AG10803 (cell line): Measurements from ENCODE around the gene PBXIP1.
A peak's percentile ranks its signal among the peaks of the same experiment; 100 is the strongest.

ENCODE experiments used
- DNase-seq: peaks from one replicate; pipeline ENCODE4 v3.0.0; 2010; ENCODE audit warnings: low read depth
- H3K4me3 ChIP-seq: 2 replicates; pipeline ENCODE4 v1.5.1; 2011; ENCODE audit warnings: mild to moderate bottlenecking, low read length, control low read depth
- TF ChIP-seq, protein P1 (sequence below): conservative IDR thresholded peaks from 2 replicates; pipeline ENCODE4 v1.5.1; 2011; ENCODE audit warnings: mild to moderate bottlenecking, low read length, control low read depth, inconsistent platforms

PBXIP1 gene

DNA sequence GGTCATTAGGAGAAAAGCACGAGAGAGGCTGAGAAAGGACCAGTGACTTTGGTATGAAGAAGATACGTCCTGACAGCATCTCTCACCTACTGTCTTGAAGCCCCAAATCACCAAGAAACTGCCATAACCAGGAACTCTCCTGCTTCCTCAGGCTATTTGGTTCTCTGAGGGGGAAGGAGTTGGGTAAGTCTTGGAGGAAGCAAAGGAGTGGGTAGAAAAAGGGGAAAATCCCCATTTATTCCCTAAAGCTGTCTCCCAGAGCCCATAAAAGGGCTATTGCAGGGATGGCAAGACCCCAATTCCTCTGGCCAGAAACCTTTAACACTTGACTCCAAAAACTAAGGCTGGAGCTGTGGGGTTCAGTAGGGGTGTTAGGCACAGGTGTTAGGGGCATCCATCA, 2.1 kb upstream of the PBXIP1 start:
- no peak overlapping the region for H3K4me3 ChIP-seq
- no peak for DNase-seq
- TF ChIP-seq, protein P1, sequence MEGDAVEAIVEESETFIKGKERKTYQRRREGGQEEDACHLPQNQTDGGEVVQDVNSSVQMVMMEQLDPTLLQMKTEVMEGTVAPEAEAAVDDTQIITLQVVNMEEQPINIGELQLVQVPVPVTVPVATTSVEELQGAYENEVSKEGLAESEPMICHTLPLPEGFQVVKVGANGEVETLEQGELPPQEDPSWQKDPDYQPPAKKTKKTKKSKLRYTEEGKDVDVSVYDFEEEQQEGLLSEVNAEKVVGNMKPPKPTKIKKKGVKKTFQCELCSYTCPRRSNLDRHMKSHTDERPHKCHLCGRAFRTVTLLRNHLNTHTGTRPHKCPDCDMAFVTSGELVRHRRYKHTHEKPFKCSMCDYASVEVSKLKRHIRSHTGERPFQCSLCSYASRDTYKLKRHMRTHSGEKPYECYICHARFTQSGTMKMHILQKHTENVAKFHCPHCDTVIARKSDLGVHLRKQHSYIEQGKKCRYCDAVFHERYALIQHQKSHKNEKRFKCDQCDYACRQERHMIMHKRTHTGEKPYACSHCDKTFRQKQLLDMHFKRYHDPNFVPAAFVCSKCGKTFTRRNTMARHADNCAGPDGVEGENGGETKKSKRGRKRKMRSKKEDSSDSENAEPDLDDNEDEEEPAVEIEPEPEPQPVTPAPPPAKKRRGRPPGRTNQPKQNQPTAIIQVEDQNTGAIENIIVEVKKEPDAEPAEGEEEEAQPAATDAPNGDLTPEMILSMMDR, result no peak

DNA sequence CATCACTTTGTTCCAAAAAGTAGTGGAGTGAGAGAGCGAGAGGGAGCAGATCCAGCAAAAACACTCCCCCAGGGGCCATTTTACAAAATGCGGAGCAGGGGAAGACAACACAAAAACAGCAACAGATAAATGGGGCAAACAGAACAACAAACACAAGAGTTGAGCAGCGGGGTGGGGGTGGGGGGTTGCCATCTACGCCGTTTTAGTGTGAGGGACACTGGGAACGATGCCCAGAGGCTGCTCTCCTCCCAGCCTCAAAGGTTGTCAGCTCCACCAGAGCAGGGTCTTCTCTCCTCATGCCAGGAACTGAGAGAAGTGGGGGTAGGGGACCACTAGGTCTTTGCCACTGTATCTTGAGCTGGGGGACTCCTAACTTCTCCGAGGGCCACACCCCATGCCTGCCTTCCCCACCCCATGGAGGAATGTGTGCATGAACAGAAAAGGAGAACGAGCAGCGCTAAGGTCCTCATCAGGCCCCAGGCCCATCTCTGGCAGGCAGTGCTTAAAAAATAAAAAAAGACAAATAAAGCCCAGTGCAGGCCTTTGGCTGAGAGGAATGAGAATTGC, 1.3 kb upstream of the PBXIP1 start:
- H3K4me3 ChIP-seq, result no peak overlapping the region

DNA sequence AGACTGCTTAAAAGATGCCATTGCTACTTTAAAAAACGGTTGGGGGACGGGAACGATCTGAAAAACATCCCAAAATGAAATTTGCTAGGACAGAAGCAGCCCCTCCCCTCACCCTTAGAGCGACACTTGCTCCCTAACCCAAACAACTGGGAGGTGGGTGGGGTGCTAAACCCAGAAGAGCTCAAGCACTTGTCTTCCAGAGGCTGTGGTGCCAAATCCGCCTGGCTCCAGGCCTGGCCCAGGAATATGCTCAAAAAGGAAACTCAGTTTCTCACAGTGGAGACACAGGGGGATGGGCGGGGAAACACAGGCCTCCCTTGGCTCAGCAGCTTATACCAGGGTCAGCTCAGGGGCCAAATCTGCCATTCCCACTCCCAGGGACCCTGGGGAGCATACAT, 644 bp upstream of the PBXIP1 start:
- TF ChIP-seq, protein P1, result no peak
- peak overlapping the region; percentile 72 for H3K4me3 ChIP-seq
- no peak for DNase-seq

More for the DNA sequence above, 1.3 kb upstream of the PBXIP1 start:
- no peak for DNase-seq
- TF ChIP-seq, protein P1, result no peak

DNA sequence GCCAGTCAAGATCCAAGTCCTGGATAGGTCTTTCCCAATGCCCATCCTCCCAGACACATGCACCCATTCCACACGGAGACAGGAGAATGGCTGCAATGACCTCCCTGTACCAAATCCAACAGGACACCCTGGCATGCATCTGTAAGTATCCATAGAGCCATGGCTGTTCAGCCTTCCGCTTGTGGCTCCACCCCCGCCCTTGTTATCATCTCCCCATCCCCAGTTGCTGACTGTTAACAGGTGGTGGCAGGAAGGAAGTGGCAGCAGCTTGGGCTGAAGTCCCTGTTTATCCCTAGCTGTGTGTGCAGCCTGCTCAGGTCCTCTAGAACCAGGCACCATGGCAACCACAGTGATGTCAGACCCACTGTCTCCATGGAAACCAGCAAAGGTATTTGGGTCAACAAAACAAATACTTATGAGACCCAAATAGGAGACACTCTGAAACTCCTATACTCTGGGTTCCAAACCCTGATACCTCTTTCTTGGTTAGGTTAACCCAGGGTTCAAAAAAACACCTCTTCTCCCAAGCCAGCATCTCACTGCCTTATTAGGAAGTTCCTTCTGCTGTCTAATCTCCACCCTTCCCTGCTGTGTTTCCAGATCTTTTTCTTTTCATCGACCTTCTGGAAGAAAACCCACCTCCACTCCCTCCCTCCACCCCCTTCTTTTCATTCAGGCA, 721 bp downstream of the PBXIP1 start:
- peak; percentile 71 for DNase-seq
- TF ChIP-seq, protein P1, result no peak
- peak overlapping the region; percentile 72 for H3K4me3 ChIP-seq

DNA sequence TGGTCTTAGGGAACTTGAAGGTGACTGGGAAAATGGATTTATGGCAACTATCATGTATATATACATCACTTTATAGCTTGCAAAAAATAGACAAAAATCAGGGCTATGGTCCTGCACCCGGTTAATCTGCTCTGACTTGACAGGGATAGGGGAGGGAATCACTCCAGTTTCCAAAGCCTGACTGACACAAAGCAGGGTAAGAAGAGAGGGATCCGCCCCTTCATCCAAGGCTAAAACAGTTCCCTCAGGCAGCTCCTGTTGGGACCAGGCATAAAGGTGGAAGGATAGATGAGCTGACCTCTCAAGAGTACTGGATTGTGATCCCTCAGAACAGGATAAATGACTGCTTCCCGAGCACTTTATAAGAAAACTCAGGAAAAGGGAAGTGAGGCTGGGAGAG, 1.4 kb downstream of the PBXIP1 start:
- no peak for DNase-seq
- H3K4me3 ChIP-seq, result no peak overlapping the region
- TF ChIP-seq, protein P1, result no peak

DNA sequence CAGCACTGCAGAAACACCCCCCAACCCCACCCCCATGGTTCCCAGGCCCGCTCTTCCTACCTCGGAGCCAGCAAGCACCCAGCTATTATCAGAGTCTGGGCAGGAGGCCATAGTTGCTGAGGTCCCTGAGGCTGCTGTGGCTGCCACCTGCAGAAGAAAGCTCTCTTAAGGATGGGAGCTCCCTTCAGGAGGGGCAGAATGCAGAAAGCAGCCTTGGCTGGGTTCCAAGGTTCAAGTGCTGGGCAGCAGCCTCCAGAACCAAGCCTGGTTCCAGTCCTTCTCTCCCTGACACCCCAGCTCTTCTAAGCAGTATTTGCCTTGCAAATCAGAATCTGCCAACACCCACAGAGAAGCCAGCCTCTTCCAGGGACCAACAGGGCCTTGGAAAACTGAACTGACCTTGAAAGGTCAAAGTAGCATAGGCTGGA, 2.3 kb downstream of the PBXIP1 start:
- no peak for DNase-seq
- TF ChIP-seq, protein P1, result no peak
- no peak overlapping the region for H3K4me3 ChIP-seq

DNA sequence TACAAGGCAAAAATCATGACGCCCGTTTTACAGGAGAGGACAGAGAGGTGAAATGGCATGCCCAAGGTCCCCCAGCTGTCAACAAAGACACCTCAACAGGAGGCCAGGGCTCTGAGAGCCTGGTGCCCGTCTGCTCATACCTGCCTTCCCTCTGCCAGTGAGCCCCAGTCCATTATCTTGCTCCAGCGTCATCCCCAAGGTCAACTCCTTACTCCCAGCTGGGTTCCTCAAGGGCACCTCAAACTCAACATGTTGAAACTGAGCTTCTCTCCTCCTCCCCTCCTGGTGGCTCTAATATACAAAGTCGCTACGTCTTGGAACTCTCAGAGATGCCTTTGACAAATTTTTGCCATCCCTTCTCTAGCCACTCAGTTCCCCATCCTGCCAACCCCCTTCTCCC, 3.2 kb downstream of the PBXIP1 start:
- H3K4me3 ChIP-seq, result no peak overlapping the region
- DNase-seq, result no peak
- TF ChIP-seq, protein P1, result no peak
